Stimulated activated CD4-positive, alpha-beta T cell treated with anti-CD3 and anti-CD28 coated beads, Interleukin-2, amount 100 ng/mL, for 48 hours (primary cell): ENCODE results near the gene AGMAT.
"Not testable (repeated sequence)": the region's sequence is repeated elsewhere in the genome, so short reads cannot be mapped to it uniquely, and the experiment has no call there.

Experiments used
- DNase-seq, 2 donors: peaks; one replicate each; pipeline ENCODE4 v3.0.0-alpha.2; 2020

Gene AGMAT

DNA sequence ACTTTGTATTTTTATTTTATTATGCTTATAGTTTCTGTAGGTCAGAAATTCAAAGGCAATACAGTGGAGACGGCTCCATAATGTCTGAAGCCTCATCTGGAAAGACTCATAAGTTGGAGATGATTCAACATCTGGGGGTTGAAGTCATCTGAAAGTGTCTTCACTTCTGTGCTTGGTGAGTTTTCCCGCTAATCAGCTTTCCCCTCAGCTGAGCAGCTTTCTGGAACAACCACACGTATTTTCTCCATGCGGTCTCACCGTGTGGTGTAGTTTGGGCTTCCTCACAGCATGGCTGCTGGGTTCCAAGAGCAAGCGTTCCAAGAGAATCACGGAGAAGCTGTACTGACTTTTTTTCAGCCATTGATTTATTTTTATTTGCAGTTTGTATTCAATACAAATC lies 24.8 kb upstream of the AGMAT start:
- DNase-seq = no peak

DNA sequence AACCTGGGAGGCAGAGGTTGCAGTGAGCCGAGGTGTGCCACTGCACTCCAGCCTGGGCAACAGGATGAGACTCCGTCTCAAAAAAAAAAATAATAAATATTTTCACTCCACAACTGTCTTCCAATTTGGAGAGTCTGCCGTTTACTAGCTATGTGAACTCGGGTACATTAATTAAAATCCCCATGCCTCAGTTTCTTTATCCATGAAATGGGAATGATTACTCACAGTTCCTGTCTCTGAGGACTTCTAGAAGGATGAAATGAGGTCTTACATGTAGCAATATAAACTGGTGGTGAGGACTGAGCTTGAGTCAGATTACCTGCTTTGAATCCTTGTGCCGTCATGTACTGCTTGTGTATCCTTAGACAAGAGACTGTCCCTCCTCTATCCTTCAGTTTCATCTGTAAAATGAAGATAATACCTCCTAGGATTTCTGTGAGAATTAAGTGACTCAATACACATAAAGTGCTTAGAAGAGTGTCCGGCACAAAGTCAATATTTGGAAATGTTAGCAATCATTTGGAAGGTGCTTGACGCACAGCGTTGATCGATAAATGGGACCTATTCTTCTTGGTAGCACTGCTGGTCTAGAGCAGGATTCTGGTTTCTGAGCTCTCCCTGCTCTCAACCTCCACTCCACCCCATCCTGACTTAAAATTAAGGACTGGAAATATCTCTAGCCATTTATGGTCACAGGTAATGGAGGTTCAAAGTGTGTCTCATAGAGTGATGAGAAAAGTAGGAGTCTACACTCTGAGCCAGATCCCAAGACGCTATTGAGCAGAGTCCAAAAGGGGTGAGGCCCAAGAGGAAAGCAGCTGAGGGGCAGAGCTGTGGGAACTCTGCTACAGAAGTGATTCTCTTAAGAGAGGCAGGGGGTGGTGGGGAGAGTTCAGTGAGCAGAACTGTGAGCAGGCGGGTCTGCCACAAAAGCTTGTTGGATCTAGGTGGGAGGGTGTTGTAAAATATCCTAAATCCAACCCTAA lies 20.8 kb upstream of the AGMAT start:
- DNase-seq = no peak

- DNase-seq = not testable (repeated sequence)
Observed at GRCh38 chr1:15604400-15604799, 19.5 kb upstream of the AGMAT start.

DNA sequence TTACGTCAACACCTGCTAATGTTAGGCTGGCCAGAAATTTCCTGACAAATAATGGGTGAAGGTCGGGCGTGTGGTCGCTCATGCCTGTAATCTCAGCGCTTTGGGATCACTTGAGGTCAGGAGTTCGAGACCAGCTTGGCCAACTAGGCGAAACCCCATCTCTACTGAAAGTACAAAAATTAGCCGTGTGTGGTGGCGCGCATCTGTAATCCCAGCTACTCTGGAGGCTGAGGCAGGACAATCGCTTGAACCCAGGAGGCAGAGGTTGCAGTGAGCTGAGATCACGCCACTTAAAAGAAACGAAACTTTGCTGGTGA lies 19.1 kb upstream of the AGMAT start:
- not testable (repeated sequence) for DNase-seq

- DNase-seq = peak; percentile 86 to 87
Observed at GRCh38 chr1:15603050-15603965, 18.5 kb upstream of the AGMAT start.

DNA sequence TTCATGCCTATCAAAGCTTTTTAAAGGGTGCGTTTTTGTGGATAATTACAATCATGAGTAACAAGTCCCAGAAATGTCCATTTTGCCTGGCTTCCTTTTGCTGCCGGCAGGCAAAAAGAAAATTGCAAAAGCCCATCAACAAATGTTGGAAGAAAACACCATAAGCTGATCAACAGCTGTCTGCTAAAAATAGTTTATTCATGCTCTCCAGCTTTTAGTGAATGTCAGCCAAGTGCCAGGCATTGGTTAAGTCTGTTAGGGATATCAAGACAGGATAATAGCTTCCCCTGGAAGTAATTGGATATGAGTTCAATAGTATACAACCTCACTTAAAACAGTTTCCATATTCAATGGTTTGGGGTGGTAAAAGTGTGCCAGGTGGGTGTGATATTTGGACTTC lies 13.6 kb upstream of the AGMAT start:
- DNase-seq = no peak

DNA sequence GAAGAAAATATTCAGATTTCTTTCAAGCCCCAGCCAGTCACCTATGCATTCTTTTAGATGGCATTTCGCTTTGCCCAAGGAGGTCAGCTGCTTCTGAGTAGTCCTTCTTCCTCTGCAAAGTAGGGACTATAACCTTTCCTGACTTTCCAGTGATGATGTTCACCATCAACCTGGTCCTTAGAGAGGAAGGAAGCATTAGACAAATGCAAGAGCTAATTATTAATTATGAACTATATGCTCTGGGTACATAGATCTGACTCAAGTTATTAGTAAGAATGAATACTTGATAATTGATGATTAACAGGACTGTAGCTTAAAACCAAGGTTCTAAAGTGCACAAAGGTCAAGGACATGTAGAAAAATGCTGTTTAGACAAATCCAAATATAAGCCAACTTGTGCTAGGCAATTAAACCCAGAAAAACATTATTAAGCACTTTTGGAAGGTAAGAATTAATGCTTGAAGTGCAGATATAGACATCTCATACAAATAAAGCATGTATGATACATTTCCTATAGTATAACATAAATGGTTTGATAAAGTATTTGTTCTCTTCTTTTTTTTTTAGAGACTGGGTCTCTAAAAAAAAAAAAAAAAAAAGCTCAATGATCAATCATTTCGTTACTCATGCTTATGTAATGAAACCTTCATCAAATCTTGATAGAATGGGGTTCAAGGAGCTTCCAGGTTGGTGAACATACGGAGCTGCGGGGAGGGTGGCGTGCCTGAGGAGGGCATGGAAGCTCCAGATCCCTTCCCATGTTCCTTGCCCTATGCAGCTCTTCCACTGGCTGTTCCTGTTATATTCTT lies 11.2 kb upstream of the AGMAT start:
- no peak for DNase-seq

- no peak for DNase-seq
Observed at GRCh38 chr1:15592285-15592684, 7.4 kb upstream of the AGMAT start.

DNA sequence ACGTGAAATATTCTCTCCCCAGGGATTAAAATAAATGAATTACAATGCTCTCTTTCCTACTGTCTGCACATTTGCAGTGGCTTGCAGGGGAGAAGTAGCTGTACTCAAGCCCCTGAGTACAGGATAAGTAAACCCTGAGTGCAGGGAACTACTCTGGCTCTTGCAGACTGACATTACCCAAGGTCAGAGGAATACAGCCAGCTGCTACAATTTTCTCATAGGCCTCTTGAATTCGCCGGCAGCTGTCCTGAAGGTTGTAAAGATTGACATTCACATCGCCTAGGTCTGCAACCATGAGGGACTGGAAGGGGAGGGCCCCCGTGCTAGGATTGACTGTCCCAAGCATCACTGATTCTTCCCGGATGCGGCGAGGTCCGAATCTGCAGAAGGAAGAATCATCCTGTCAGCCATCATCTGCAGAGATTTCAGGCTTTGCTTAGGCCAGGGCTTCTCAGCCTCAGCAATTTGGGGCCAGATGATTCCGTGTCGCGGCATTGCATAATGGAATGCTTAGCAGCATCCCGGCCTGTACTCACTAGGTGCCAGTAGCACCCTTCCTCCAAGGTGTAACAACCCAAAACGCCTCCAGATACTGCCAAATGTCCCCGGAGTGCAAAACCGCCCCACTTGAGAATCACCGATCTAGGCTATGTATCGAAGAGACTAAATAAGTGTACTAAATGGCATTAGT lies 1.7 kb downstream of the AGMAT start:
- no peak for DNase-seq

- no peak for DNase-seq
Observed at GRCh38 chr1:15579683-15580047, 5.2 kb downstream of the AGMAT start.

DNA sequence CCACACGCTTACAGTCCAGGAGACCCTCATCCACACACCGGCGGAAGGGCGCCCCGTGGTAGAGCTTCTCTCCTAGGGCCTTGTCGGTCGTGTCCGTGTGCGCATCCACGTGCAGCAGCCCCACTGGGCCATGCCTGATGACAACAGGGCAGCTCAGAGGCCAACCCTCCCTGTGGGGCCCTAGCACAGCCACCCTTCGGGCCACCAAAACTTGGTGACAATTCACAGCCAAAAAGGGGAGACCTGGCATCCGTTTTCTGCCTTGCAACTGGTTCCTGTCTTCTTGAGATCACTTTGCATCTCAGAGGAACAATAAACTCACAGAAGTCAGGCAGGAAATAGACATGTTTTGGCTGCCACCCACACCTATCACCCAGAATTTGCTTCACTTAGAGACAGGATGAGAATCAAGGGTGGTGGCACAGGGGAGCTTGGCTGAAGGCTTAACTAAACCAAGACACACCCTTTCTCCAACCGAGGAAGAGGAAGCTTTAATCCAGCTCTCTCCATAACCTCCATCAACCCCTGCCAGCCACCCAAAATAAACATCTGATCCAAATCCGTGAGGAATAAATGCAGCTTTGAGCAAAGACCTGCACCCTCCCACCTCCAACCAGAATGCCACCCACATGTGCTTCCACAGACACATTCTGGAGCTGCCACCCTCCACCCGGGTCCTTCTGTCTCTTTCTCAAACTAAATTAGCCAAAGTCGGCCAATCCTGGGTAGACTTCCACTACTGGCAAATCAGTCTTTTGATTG lies 5.7 kb downstream of the AGMAT start:
- no peak for DNase-seq

GRCh38 chr1:15577691-15578090 lies 7.2 kb downstream of the AGMAT start:
- no peak for DNase-seq

DNA sequence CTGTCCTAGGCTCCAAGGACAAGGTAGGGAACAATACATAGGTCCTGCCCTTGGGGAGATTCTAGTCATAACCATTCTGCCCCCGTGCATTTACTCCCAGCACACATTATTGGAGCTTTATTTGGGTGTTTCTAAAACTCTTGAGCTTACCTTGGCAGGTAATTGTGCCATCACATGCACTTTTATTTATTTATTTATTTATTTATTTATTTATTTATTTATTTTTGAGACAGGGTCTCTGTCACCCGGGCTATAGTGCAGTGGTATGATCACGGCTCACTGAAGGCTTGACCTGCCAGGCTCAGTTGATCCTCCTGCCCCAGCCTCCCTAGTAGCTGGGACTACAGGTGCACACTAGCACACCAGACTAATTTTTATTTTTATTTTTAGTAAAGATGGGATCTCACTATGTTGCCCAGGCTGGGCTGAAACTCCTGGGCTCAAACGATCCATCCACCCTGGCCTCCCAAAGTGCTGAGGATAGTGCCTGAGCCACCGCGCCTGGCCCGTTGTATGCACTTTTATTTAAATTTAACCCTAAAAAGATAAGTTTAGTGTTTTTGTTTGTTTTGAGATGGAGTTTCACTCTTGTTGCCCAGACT lies 9.2 kb downstream of the AGMAT start:
- DNase-seq = no peak

GRCh38 chr1:15574741-15575140 lies 10.1 kb downstream of the AGMAT start:
- DNase-seq = no peak

GRCh38 chr1:15573477-15573876 lies 11.4 kb downstream of the AGMAT start:
- DNase-seq = no peak

DNA sequence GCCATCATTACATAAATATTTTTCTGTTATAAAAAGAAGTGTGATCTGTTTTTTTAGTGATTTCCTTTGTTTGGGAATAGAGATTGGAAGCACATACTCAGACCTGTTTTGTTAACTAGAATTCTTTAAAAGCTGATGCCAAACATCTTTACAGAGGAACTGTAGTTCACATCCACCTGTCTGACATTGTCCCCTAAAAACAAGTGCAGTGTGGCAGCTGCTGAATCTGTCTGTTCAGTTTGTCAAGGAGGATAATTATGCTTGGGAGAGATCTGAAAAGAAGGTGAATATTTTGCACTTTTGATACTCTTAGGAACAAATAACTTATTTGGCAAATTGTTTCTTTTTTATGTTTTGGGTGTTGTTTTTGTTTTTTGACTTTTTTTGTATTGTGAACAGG lies 13.6 kb downstream of the AGMAT start:
- no peak for DNase-seq

DNA sequence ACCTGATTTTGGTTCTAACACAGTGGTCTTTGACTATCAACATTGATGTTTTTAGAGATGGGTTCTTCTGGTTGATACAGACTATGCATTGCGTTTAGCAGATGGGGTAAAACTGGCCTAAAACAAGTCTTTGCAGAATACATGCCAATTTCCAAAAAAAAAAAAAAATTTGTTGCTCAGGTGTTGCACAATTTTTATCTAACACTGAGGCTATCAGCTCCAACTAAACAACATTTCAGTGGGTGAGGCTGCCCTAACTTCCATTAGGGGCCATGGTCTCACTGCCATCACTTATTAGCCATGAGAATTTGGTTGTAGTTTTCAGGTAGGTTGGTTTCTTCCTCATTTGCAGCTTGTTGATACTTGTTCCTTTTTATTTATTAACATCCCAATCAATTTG lies 14.0 kb downstream of the AGMAT start:
- DNase-seq = no peak

DNA sequence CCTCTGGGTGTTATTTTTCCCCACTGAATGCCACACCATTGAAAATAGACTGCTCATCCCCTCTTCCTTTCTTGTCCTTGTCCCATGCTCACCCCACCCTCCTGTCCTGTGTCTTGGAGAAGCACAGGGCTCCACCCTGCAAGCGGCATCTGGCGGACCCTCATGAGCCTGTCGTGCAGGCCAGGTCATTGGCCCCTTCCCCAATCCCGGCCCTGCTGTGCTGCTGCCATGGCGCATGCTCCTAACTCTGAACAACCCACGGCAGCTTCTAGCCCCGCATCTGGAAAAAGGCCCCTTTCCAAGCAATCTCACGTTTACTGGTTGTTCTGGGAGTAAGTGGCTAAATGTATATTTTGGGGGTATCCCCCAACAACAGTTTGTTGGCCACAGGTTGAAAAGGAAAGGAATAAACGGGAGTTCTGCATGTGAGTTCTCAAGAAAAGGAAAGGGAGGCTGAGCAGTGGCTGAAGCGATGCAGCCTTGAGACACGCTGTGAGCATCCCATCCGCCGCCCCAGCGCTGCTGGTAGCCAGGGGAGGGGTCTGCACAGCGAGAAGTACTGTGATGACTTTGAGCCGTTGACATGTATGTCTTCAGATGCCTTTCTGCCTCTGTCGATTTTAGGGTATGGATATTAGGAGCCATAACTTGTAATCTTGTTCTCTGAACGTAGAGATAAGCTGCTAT lies 16.3 kb downstream of the AGMAT start:
- DNase-seq = no peak

GRCh38 chr1:15559189-15559810 lies 25.6 kb downstream of the AGMAT start:
- DNase-seq = no peak

DNA sequence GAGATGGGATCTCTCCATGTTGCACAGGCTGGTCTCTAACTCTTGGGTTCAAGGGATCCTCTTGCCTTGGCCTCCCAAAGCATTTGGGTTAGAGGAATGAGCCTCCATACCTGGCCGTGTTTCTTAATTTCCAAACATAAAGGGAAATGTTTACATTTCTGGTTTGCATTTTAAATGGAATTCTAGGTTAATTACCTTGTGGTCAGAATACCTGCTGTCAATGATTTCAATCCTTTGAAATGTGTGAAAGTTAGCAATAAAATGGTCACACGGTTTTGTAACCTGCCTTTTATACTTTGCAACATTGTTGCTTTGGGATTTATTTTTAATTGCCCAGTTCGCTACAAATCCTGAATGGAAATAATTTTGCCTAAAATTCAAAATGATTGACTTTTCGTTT lies 26.3 kb downstream of the AGMAT start:
- no peak for DNase-seq
